ENCODE measurements around the gene PSPN.

Gene PSPN

DNA sequence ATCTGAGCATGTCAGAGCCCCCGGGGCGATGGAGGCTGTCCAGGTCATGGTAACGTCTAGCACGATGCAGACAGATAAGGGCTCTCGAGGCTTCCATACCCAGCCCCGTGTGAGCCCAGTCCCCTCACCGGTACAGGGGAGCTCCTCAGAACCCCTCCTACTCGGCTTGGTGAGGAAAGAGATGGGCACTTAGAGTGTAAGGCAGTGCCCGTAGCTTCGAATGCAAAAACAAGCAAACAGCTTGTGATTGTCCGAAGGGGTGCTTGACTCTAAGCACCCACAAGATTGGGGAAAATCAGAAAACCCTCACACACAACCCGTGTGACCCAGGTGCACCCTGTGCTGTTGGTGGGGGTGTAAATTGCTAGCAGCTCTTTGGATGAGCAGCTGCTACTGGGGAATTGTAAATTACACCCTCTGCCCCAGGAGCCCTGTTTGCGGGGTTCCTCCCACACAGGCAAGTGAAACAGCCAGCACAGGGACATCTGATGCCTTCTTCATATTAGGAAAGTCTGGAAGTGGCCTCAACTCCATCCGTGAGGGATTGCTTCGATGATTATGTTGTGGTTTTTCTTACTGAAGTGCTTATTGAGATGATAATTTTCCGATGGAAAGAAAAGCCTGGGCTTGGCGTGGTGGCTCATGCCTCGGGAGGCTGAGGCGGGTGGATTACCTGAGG is 918 bp upstream of the PSPN start:
- no peaks in the 10 kb centered on the region for H3K79me2 ChIP-seq (ENCODE audit: low read length)
- no peak overlapping the region for H2AFZ ChIP-seq (ENCODE audit: low read depth, low read length)
- no peak overlapping the region for H3K4me3 ChIP-seq (ENCODE audit: low read length)
- no peak overlapping the region for H3K4me2 ChIP-seq (ENCODE audit: low read length)
- peaks cover 32% of the 10 kb centered on the region for H3K36me3 ChIP-seq (replicated peaks; ENCODE audit: low read depth, low read length)
- TF ChIP-seq CTCF (IDR thresholded peaks at IDR 0.05; ENCODE audit: low read depth, low read length) (no peak), EZH2phosphoT487 (IDR thresholded peaks at IDR 0.05; ENCODE audit: low read depth) (no peak)
- H3K27me3 ChIP-seq (ENCODE audit: low read depth, low read length), result no peaks in the 10 kb centered on the region
- H3K4me1 ChIP-seq (ENCODE audit: low read length), result peaks cover 9% of the 10 kb centered on the region
- H3K27ac ChIP-seq (ENCODE audit: low read length), result no peak overlapping the region
- H3K9ac ChIP-seq (ENCODE audit: low read length), result no peak overlapping the region
- no peaks in the 10 kb centered on the region for H4K20me1 ChIP-seq (ENCODE audit: insufficient read depth, low read length)
- H3K9me3 ChIP-seq (ENCODE audit: insufficient read depth, low read length), result peaks cover 7% of the 10 kb centered on the region; the same call in 1 of the 2 replicates

DNA sequence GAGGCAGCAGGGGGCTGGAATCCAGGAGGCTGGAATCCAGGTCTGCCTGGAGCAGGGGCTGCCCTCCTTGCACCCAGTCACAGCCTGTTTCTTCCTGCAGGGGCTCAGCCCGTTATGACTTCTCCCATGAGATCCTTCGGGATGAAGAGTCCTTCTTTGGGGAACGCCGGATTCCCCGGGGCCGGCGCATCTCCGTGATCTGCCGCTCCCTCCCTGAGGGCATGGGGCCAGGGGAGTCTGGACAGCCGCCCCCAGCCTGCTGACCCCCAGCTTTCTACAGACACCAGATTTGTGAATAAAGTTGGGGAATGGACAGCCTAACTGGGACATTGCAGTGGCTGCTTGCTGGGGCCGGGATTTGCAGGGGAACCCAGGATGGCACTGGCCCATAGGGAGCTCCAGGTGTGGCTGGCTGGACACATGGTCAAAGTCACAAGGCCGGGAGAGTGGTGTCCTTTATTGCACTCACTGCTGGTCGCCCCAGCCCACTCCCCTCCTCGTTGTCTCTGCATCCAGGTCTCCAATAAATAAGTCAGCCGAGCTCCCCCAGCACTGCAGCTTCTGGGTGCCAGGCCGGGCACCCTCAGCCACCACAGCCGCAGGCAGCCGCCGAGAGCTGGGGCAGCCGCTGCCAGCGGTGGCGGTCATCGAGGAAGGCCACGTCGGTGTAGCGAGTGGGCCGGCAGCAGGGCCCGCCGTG is 872 bp downstream of the PSPN start:
- no peak overlapping the region for H3K9ac ChIP-seq (ENCODE audit: low read length)
- peaks cover 14% of the 10 kb centered on the region for H3K36me3 ChIP-seq (replicated peaks; ENCODE audit: low read depth, low read length)
- no peak overlapping the region for H3K4me3 ChIP-seq (ENCODE audit: low read length)
- H3K9me3 ChIP-seq (ENCODE audit: insufficient read depth, low read length), result peaks cover under 1% of the 10 kb centered on the region; the same call in 1 of the 2 replicates
- no peaks in the 10 kb centered on the region for H3K27me3 ChIP-seq (ENCODE audit: low read depth, low read length)
- H3K27ac ChIP-seq (ENCODE audit: low read length), result no peak overlapping the region
- no peak for TF ChIP-seq EZH2phosphoT487 (IDR thresholded peaks at IDR 0.05; ENCODE audit: low read depth)
- TF ChIP-seq CTCF (IDR thresholded peaks at IDR 0.05; ENCODE audit: low read depth, low read length), result no peak
- H3K4me2 ChIP-seq (ENCODE audit: low read length), result no peak overlapping the region
- H3K4me1 ChIP-seq (ENCODE audit: low read length), result peaks cover 9% of the 10 kb centered on the region
- no peak overlapping the region for H2AFZ ChIP-seq (ENCODE audit: low read depth, low read length)
- H4K20me1 ChIP-seq (ENCODE audit: insufficient read depth, low read length), result no peaks in the 10 kb centered on the region
- no peaks in the 10 kb centered on the region for H3K79me2 ChIP-seq (ENCODE audit: low read length)

DNA sequence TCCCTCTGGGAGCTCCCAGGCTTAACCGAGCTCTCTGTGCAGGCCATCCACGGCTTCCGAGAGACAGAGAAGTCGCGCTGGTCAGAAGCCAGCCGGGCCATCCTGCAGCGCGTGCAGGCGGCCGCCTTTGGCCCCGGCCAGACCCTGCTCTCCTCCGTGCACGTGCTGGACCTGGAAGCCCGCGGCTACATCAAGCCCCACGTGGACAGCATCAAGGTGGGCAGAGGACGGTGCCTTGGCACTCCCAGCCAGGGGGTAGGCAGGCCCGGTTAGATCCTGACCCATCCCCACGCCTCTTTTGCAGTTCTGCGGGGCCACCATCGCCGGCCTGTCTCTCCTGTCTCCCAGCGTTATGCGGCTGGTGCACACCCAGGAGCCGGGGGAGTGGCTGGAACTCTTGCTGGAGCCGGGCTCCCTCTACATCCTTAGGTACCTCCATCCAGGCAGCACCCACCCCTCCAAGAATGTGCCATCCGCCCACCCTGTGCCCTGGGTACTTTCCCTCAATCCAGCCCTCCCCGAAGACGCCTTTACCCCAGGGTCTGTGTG is 1.5 kb downstream of the PSPN start:
- peak overlapping the region; percentile 58; the same call in 1 of the 2 replicates for H3K9ac ChIP-seq (ENCODE audit: low read length)
- TF ChIP-seq EZH2phosphoT487 (IDR thresholded peaks at IDR 0.05; ENCODE audit: low read depth) (no peak), CTCF (IDR thresholded peaks at IDR 0.05; ENCODE audit: low read depth, low read length) (no peak)
- no peak overlapping the region for H3K27ac ChIP-seq (ENCODE audit: low read length)
- no peaks in the 10 kb centered on the region for H3K9me3 ChIP-seq (ENCODE audit: insufficient read depth, low read length)
- H4K20me1 ChIP-seq (ENCODE audit: insufficient read depth, low read length), result no peaks in the 10 kb centered on the region
- peak overlapping the region; percentile 91 for H3K4me2 ChIP-seq (ENCODE audit: low read length)
- no peaks in the 10 kb centered on the region for H3K27me3 ChIP-seq (ENCODE audit: low read depth, low read length)
- peaks cover 8% of the 10 kb centered on the region for H3K36me3 ChIP-seq (replicated peaks; ENCODE audit: low read depth, low read length)
- peak overlapping the region; percentile 81 for H3K4me3 ChIP-seq (ENCODE audit: low read length)
- H2AFZ ChIP-seq (ENCODE audit: low read depth, low read length), result no peak overlapping the region
- H3K79me2 ChIP-seq (ENCODE audit: low read length), result no peaks in the 10 kb centered on the region
- peaks cover 9% of the 10 kb centered on the region for H3K4me1 ChIP-seq (ENCODE audit: low read length)

DNA sequence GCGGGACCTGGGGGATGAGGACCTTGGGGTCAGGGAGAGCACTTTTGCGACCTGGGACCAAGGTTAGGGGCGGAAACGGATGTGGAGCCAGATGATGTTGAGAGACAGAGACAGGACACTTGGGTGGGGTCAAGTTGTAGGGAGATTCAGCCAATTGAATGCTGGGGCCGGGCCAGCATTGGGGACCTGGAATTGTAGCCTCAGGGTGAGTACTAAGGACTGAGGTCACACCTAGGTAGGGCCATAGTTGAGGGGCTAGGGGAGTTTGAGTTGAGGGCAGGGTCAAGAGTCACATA is 2.0 kb downstream of the PSPN start:
- Histone ChIP-seq H3K9me3 (ENCODE audit: insufficient read depth, low read length) (no peaks in the 10 kb centered on the region), H3K27me3 (ENCODE audit: low read depth, low read length) (no peaks in the 10 kb centered on the region), H3K79me2 (ENCODE audit: low read length) (no peaks in the 10 kb centered on the region), H3K36me3 (replicated peaks; ENCODE audit: low read depth, low read length) (peaks cover 7% of the 10 kb centered on the region), H3K27ac (ENCODE audit: low read length) (peak overlapping the region; percentile 10), H3K4me1 (ENCODE audit: low read length) (peaks cover 9% of the 10 kb centered on the region), H3K9ac (ENCODE audit: low read length) (peak overlapping the region; percentile 58), H4K20me1 (ENCODE audit: insufficient read depth, low read length) (no peaks in the 10 kb centered on the region), H2AFZ (ENCODE audit: low read depth, low read length) (no peak overlapping the region), H3K4me3 (ENCODE audit: low read length) (peak overlapping the region; percentile 81), H3K4me2 (ENCODE audit: low read length) (peak overlapping the region; percentile 91)
- no peak for TF ChIP-seq CTCF (IDR thresholded peaks at IDR 0.05; ENCODE audit: low read depth, low read length)
- TF ChIP-seq EZH2phosphoT487 (IDR thresholded peaks at IDR 0.05; ENCODE audit: low read depth), result no peak

Measured in OCI-LY3 (cell line).